Occipital lobe (tissue), 2 donors: ENCODE data around the gene BYSL. TPM values are rescaled to one million over a fixed set of nuclear protein-coding genes. Genes with fewer than 3 reads are reported as not detected.
A peak's percentile ranks its signal among the peaks of the same experiment; 100 is the strongest.

ENCODE experiments used
- DNase-seq: peaks from one replicate; lab custom pipeline; 2025; lab: John Stamatoyannopoulos, UW
- total RNA-seq: library from RNA; depleted of rRNA; stranded (reverse); fragments of >200 nt; gene quantifications from one replicate; pipeline ENCODE4 v1.2.3, GENCODE V29; 2014

BYSL gene
- total RNA-seq, 1 donor from 2014 or later, result 14.0 TPM

DNA sequence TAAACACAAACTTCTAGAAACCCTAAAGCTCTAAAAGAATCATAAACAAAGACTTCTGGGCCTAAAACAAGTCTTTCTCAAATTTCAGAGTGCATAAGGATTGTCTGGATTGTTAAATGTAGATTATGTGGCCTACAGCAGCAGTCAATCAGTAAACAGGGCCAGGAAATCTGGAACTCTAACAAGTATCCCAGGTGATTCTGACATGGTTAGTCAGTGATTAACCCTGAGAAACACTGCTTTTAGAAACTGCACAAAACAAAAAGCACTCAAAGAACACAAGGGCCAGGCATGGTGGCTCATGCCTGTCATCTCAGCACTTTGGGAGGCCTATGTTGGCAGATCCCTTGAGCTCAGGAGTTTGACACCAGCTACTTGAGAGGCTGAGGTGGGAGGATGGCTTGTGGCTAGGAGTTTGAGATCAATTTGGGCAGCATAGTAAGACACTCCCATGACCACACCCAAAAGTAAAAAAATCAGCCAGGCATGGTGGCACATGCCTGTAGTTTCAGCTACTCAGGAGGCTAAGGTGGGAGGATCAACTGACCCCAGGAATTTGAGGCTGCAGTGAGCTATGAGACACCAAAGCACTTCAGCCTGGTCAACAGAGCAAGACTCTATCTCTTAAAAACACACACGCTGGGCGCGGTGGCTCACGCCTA, 6.3 kb upstream of the BYSL start:
- DNase-seq, result no peak

DNA sequence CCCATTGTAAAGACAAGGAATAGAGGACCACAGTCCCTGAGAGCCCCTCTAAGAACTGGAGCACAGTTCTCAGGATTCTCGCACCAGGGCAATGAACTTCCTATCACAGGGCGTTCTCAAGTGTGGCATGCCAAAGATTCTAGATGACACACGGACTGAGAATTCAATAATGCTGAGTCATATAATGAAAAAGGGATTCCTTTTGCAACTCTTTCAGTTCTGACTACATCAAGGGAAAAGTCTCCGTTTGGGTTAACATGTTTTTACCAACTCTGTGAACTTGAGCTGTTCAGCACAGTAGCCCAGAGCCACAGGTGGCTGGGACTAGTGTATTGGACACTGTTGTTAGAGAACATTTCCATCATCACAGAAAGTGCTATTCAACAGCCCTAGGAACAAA, 3.8 kb upstream of the BYSL start:
- no peak for DNase-seq

DNA sequence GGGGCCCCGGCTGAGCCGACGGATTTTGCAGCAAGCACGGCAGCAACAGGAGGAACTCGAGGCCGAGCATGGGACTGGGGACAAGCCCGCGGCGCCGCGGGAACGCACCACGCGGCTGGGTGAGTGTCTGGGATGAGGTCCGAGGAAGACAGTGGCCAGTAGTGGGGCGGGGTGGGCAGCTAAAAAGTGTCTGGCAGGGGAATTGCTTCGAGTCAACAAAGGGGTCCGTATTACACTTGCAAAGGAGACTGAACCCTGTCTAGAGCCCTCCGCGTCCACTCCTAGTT, 356 bp downstream of the BYSL start:
- DNase-seq, result no peak

DNA sequence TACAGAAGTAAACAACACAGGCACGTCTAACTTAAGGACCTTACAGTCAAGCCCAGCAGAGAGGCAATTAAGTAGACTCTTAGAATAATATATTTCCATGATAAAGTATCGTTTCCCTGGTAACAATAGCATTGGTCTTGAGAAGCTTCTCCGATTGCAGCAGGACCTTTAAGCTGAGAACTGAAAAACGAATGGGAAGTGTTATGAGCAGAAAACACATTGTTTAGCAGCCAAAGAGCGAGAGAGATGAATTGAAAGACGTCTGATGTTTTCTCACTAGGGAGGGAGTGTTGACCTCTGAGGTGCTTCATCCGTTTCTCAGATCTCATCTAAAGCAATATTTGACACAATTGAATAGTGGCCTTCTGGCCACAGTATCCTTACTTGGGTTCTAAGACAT, 855 bp downstream of the BYSL start:
- DNase-seq, result no peak

DNA sequence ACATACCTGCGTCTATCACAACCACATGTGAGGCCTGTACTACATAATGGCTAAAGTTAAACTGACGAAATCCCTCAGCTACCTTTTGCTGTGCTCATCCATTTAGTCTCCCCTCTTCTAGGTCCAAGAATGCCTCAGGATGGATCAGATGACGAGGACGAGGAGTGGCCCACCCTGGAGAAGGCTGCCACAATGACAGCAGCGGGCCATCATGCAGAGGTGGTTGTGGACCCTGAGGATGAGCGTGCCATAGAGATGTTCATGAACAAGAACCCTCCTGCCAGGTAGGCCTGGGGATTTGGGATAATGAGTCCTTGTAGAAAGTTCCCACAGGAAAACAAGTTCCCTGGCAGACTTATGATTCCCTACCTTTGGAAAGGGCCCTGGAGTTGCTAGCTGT, 6.0 kb downstream of the BYSL start:
- DNase-seq, result no peak

DNA sequence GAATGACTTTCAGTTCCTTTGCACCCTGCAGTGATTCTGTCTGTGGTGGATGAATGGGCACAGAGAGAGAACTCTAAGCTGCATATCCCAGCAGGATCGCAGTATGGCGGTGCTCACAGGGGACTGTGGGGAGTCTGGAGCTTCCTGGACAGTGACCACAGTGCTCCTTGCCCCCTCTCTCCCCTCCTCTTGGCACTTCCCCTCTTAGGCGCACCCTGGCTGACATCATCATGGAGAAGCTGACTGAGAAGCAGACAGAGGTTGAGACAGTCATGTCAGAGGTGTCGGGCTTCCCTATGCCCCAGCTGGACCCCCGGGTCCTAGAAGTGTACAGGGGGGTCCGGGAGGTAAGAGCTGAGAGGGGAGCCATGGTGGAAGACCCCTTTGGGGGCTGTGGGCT, 8.6 kb downstream of the BYSL start:
- no peak for DNase-seq

DNA sequence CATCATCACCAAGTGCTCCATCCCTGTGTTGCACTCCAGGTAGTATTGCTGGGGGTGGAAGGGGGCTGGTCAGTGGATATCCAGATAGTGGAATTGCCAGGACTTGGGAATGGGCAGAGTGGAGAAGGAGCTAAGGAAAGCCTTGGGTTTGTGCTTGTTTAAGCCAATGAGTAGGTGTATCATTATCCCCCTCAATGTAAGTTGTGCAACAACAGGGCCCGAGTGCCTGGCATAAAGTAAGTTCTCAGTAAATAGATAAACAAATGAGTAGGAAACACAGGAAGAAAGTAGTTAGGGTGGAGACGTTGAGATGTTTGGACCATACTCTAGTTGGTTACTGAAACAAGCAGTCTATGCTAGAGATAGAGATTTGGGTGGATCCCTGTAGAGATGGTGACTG, 10.5 kb downstream of the BYSL start:
- DNase-seq, result no peak

DNA sequence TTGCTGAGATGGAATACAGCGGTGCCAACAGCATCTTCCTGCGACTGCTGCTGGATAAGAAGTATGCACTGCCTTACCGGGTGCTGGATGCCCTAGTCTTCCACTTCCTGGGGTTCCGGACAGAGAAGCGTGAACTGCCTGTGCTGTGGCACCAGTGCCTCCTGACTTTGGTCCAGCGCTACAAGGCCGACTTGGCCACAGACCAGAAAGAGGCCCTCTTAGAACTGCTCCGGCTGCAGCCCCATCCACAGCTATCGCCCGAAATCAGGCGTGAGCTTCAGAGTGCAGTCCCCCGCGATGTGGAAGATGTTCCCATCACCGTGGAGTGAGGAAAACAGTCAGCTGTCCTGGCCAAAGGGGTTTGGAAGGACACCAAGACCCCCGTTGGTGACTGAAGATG, 11.1 kb downstream of the BYSL start:
- DNase-seq, result no peak

DNA sequence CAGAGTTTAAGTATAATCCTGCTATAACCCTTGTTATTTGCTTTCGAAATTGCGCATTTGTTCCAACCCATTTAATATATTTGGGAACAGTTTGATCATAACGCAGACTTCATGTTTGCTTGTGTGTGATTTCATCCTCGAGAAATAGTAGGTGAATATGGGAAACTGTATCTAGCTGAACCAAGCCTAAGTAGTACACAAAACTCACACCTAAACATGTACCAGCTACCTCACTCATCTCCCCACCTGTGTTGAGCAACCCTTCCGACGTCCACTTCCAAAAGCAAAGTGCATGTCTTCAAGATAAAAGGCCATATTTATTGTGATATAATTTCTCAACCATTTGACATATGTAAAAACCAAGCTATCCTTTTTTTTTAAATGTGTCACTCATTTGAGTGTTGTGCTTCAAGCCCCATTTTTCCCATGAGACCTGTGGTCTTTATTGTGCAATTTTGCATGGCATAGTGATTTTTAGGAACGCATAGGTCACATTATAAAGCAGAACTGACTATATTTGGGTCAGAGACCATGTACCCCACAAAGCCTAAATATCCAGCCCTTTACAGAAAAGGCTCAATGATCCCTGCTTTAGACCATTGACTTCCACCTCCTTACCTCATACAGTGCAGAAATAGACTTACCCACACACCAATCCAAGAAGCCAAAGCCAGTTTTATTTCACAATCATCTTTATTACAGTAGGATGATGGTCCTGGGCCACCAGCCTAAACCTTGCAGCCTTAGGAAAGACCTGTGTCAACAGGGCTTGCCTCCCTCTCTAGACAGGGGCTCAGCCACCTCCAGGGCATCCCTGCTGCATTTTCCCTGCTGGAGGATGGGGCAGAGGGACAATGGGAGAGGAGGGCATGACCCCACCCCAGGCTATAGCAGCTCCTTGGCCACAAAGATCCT, 13.2 kb downstream of the BYSL start:
- DNase-seq, result no peak

DNA sequence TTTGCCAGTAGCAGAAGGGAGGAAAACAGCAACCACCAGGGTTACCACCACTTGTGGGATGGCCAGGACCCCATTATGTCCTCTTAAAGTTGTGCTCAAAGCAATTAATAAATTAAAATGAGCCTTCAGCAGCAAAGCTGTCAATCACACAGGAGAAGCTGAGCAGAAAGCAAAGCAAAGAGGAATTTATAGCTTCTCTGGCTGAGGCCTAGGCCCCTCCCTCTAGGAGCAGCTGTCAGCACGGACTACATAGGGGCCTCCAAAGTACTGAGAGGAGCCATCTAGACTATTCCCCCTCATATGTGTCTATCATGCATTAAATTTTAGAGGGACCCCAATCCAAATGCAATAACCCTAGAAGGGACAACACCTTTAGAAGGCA, 13.9 kb downstream of the BYSL start:
- DNase-seq, result no peak

DNA sequence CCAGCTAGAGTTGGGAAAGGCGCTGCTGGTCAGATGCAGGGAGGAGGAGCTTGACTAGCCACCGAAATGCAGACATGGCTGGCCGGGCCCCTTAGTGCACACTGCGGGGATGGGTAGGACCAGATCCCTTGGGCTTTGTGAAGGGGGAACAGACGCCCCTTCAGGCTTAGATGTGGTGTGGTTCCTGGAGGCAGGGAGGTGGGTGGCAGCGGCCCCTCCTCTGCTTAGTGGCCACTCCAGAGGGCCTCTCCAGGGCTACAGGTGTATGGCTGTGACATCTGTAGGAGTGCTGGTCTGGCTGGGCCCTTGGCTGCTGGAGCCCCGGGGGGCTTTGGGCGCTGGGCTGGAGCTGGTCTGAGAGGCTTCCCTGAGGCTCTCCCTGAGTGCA, 14.4 kb downstream of the BYSL start:
- no peak for DNase-seq

DNA sequence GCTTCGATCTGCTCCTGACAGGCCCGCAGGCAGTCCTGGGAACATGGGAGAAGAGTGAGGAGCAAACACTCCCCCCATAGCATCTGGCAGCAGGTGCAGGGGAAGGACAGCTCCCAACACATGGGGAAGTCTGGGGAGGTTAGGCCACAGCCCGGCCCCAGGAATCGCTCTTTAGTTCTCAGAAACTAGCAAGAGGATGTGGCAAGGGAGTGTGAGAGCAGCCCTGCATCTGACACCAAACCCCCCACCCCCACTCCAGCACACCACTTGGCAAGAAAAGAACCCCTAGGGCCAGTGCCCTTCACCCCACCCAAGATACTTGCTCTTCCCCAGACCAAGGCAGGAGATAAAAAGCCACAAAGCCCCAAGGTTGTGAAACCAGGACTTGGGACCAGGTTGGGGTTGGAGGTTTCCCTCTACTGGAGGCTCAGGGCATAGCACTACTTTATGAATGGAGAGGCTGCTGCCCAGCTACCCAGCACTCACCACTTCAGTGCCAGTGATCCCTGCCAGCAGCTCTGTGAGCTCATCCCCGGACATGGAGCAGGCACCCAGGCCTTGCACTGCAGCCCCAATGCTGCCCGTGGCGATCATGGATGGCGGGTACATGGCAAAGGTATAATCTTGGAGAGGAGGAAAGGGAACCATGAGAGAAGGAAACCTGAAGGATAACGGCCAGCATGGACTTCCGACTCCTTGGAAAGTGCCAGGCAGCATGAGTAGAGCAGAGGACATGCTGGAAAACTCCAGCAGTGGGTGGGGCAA, 15.0 kb downstream of the BYSL start:
- DNase-seq, result peak; percentile 70

DNA sequence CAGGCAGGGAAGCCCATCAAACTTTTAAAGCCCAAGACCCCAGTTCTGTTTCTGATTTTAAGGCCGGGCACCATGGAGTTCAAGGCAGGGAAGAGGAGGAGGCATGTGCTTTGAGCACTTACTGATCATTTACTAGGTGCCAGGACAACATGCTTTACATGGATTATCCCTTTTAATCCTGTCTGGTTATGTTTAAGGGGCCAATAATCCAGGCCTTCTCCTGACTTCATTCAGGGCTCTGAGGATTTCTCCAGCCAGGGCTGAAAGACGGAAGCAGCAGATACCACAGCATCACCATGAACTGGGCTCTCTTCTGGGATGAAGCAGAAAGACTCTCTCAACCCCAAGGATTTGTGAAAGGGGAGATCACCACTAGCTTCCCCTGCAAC, 16.2 kb downstream of the BYSL start:
- no peak for DNase-seq

DNA sequence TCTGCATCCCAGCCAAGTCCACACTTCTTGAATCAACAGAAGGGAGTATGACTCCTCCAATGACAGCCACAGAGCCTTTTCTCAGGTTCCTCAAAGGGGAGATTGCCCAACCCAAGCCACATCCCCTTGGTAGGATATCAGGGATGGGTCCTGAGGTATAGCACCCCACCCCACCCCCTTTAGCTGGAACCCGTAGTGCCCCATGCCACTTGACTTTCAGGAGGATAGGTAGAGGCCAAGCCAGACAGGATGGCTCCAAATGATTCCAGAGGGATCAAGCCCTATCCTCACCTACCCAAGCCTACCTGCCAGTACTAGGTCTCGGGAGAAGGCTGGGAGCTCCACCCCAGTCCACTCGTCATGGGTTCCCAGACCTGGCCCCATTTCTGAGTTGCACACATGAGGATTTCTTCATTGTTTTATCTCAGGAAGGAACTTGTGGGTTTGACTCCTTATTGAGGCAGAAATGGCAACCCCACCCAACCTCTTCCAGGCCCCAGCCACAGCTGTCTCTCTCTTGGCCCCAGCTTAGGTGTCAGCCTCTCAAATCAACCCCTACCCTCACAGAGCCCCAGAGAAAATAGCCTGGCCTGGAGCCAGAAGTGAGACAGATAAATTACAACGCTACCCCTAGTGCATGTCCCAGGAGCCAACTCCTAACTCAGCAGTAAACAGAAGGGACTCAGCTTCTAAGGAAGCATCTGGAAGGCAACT, 16.7 kb downstream of the BYSL start:
- DNase-seq, result no peak

DNA sequence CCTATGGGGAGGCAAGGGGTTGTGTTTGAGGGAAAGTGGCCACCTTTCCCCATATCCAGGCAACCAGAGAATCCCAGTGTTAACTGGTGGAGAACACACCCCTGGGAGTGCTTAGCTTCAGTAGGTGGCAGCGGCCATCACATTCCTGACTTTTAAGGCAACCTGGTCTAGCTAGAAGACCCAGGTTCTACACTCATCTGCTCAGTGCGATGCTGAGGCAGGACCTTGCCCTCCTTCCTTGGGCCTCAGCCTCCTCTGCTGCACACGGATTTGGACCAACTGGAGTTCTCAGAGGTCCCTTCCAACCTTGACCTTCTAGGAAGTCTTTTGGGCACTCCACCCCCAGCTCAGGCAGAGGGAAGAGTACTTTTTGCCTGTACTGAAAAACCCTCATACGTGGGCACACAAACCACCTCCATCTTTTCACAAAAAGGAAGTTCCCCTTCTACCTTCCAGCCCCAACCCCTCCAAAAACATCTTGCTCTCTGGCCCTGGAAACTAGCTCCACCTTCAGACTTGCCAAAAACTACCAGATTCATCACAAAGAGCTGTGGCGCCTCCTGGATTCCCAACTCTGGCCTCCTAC, 17.4 kb downstream of the BYSL start:
- no peak for DNase-seq

DNA sequence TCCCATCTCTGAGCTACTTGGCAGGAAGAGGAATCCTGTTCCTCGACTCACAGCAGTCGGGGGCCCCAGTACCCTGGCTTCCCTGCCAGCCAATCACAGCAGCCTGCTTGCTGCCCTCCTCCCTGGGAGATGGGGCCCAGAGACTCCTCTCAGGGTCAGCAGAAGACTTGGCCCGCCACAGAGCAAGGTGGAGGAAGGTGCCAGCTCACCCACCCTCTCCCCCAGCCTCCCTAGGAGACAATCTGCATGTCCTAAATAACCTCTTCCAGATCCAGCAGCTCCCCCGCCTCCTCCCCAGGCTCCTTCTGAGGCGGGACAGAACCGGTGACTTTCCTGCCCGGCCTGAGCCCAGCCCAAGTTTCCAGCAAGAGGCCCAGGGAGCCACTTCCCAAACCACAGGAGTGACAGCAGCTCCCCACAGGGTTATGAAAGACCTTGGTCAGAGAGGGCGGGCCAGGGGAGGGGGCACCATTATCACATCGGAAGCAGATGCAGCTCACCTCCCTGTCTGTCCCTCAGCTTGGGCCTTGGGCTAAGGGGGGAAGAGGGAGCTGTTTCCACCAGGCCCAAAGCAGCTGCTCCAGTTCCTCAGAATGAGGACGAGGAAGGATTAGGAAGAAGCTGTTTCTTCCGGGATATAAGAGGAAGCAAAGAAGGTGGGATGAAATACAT, 18.0 kb downstream of the BYSL start:
- DNase-seq, result peak; percentile 15

DNA sequence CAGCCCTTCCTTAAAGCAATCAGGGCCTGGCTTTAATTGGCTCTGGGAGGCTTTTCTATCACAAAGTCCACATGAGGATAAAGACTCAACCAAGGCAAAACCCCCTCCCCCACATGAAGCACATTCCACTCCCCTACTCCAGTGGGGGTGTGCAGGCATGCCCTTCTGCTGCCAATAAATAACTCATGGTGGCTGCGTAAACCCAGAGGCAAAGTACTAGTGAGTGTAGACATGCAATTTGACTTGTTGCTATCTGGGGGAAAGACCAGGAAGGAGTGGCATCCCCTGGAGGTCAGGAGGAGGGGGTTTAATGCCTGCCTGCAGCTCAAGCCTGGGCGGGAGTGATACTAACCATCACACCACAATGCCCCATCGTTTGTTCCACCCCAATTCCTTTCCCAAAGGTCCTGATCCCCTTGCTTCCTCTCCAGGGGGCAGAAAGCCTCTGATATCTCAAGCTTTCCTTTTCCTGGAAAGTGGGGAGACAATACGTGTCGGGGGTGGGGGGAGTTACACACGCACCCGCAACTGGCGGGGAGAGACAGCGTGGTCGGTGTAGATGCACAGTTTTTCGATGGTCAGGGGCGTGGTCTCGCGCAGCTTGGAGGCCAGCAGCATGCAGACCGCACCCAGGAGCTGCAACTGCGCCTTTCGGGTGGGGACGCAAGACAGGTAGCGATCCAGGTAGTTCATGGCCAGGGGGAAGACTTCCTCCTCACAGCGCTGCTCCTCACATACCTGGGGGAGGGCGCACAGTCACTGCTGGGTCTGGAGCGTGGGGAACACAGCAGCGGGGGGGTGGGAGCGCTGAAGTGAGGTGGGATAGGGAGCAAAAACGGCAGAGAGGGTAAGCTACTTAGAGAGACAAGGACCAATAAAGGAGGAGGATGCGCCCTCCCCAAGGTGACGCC, 18.8 kb downstream of the BYSL start:
- DNase-seq, result no peak

DNA sequence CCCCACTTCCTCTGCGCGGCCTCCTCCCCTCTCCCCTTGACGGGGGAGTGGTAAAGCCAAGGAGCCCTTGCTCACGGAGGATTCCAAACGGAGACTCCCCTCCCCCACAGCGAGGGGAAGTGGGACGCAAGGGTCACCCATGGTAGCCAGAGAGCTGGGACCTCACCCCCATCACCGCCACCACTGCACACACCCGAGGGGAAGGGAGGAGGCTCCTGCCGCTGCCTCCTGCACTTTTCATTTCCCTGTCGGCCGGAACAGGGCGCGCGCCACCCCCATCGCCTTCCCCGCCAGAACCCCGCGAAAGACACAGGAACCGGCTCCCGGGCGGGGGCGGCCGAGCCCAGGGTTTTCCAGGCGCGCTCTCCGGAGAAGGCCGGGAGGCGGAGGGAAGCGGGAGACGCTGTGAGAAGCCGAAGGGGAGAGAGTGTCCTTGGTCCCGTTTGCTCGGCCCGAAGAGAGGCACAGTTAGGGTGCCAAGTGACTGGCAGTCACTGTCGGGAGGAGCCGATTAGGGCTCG, 19.5 kb downstream of the BYSL start:
- DNase-seq, result peak; percentile 58

DNA sequence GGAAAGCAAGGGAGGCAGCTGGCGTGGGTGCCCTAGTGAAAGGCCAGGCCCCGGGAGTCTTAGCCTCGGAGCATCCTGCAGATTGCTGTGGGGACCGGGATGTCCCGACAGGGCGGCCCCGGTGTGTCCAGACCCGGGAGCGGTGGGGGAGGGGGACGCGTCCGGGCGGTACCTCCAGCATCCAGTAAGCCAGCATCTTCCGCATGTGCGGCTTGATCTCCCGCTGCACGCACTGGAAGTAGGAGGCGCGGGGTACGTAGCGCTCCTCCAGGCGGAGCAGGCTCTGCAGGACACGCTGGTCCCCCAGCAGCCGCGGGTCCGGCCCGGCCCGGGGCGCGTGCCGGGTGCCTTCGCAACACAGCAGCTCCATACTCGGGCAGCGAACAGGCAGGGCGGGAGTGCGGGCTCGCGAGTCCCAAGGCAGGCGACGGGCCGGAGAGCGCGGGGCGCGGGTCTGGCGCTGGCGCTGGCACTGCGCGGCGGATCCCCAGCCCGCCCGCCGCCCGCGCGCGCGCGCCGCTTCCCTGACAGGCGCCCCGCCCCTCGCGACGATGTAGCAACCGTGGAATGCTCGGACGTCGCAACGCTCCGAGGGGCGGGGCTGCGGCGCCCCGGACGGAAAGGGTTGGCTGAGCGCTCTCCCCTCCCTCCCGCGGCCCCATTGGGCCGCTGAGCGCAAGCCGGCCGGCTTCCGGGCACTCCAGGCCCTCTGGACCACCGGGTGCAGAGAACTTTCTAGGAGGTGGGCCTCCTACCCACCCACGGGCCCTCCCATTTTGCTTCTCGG, 20.2 kb downstream of the BYSL start, which contains the start of gene CCND3:
Gene CCND3, minus strand, starts transcription at position 529 of the 787 bp plus-strand sequence. Its CDS starts 159 bp downstream, at position 370.
- peak; percentile 85 for DNase-seq
